ENCODE results near the gene C18orf63.

GRCh38 chr18:74376523-74376922 lies 60.9 kb downstream of the C18orf63 start:
- TF ChIP-seq CTCF (conservative IDR thresholded peaks at IDR 0.05; ENCODE audit: low read depth, low read length) (no peak), EZH2 (IDR thresholded peaks at IDR 0.05; ENCODE audit: low read length, unreplicated experiment) (no peak), EZH2phosphoT487 (IDR thresholded peaks at IDR 0.05; ENCODE audit: borderline replicate concordance, low read length) (no peak)

Data from PC-3 (cell line).